Frontal cortex (tissue), 4 donors: ENCODE results near the gene NR5A2. TPM values are rescaled to one million over a fixed set of nuclear protein-coding genes. Genes with fewer than 3 reads are reported as not detected.

Source experiments
- DNase-seq, 2 donors: peaks; one replicate each; pipeline ENCODE4 v3.0.0; 2012; ENCODE audit warnings: low spot score in 2 of 2
- FAIRE-seq: peaks from 2 replicates; lab custom pipeline; 2012; peaks lifted over from hg19 to GRCh38; lab: Jason Lieb, UNC
- total RNA-seq: library from RNA; depleted of rRNA; stranded (reverse); fragments of >200 nt; gene quantifications from one replicate; pipeline ENCODE4 v1.2.3, GENCODE V29; 2014
- donor health status: control.
- donor health status: control.
- donor health status: control.

The NR5A2 gene
- total RNA-seq, 1 donor from 2014 or later: under 0.01 TPM

- FAIRE-seq: no peak
These were observed 126.0 kb downstream of the NR5A2 start for GRCh38 chr1:200153277-200154055.

DNA sequence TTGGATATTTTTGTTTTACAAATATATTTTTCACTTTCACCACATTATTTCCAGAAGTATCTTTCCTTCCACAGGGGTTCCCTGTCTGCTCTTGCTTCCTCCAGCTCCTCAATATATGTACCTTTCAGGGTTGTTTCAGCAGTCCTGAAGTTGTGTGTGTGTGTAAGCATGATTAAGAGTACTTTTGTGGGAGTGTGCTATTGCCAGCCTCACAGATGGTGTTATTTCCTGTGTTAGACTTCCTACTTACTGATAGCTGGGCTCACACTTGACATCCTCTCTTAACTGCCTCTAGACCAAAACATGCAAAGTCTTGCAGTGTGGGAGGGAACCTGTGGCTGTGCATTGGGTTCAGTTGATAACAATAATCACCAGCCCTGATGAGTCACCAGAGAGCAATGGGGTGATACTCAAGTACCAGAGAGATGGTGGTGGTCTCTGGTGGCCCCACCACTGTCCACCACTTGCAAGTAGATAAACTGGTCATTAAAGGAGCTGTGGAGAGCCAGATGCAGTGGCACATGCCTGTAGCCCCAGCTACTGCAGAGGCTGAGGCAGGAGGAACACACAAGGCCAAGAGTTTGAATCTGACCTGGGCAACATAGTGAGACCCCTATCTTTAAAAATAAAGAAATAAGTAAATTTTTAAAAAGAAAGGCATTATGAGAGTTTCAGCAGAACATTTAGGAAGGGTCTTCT, 126.7 kb downstream of the NR5A2 start:
- FAIRE-seq (no peak), DNase-seq (no peak)

More at GRCh38 chr1:200153277-200154055, 126.0 kb downstream of the NR5A2 start:
- DNase-seq: no peak

DNA sequence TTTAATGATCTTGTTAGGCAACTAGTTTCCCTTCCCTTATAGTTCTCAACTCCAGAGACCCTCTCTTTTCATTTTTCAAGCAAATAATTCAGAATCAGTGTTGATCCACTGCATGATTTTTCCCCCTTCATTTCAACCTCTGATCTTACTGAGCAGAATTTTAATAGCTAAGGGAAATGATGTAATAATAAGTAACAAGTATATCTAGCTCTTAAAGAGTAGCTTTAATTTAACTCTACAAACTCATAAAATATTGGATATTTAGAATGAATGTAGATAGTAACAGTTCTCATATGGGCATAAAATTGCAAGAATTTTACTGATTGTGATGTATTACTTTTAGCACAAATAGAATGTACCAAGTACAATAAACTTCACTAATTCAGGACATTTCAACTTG, 130.2 kb downstream of the NR5A2 start:
- no peak for FAIRE-seq
- no peak for DNase-seq

- no peak for DNase-seq
- no peak for FAIRE-seq
These were observed 134.3 kb downstream of the NR5A2 start for GRCh38 chr1:200161801-200162200.

GRCh38 chr1:200162258-200162657, 134.7 kb downstream of the NR5A2 start:
- DNase-seq (no peak), FAIRE-seq (no peak)

- FAIRE-seq (no peak), DNase-seq (no peak)
These were observed 135.4 kb downstream of the NR5A2 start for GRCh38 chr1:200162877-200163276.

DNA sequence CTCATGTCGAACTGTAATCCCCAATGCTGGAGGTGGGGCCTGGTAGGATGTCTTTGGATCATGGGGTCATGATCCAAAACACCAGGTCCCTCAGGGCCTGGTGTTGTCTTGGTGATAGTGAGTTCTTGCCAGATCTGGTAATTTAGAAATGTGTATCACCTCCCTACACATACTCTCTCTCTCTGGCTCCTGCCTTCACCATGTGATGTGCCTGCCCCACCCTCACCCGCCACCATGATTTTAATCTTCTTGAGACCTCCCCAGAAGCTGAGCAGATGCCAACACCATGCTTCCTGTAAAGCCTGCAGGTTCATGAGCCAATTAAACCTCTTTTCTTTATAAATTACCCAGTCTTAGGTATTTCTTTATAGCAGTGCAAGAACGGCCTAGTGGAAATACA, 136.4 kb downstream of the NR5A2 start:
- DNase-seq (no peak), FAIRE-seq (no peak)

DNA sequence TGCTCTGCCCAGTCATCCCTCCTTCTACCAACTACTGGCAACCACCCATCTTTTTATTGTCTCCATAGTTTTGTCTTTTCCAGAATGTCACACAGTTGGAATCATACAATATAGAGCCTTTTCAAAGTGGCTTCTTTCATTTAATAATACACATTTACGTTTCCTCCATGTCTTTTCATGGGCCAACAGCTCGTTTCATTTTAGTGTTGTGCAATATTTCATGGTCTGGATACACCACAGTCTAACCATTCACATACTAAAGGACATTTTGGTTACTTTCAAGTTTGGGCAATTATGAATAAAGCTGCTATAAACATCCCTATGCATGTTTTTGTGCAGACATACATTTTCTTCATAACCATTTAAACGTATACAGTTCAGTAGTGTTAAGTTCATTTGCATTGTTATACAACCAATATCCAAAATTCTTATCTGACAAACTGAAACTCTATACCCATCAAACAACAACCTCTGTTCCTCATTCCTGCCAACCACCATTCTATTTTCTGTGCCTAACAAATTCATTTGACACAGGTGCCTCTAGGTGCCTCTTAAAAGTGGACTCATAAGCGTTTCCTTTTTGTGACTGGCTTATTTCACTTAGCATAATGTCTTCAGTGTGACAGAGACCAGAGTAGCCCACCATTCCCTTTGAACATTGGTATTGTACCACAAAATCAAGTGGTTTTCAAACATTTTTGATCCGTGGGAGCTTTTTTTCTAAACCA, 138.1 kb downstream of the NR5A2 start:
- FAIRE-seq (no peak), DNase-seq (no peak)

- FAIRE-seq (no peak), DNase-seq (no peak)
These were observed 138.9 kb downstream of the NR5A2 start for GRCh38 chr1:200166411-200166810.

DNA sequence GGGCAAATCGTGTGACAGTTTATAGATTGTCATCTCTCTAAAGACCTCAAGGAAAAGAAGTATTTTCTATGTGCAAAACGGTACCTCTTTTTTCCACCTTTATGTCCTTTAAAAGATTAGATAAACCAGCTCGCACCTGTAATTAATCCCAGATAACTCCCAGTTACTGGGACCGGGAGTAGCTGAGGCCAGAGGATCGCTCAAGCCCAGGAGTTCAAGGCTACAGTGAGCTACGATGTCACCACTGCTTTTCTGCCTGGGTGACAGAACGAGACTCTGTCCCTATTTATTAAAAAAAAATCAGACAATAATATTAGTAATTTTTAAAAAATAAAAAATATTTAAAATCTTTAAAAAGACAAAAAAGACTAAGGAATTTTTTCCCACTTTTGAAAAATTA, 141.4 kb downstream of the NR5A2 start:
- FAIRE-seq (no peak), DNase-seq (no peak)

DNA sequence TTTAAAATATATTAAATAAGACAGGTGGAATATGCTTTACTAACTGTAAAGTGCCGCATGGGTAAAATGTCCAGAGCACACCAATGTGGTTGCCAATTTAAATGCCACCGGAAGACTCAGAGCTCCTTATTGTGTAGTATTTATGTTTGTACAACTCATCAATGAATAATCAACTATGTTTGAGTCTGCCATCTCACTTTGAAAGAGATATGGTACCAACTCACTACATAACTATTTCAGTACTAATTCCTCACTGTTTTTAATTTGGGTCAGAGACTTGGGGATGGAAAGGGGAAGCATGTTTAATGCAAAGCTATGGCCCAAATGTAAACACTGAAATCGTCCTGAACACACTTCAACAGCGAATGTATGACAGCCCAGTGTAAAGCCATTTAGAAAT, 144.8 kb downstream of the NR5A2 start:
- FAIRE-seq (no peak), DNase-seq (no peak)

DNA sequence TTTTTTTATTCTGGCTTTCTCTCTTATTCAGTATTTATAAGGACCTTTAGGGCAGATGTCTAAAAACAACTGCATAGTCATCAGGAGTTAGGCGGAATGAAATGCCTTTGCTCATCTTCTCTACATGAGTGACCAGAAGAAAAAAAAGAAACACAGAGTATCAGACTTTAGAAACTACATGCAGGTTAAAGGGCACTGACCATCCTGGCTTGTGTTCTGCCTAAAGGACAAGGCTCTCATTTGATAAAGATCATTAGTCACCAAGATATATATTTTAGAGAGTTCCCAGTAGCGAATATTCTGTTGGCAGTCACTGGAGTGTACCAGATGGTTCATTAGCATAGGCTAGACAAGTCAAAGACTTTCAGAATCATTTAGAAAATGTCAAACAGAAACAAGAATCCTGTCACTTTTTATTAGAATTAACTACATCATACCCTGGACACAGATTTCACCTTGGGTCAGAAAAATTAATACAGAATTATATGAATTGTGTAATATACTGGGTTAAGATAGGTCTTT, 145.6 kb downstream of the NR5A2 start:
- FAIRE-seq (no peak), DNase-seq (no peak)

DNA sequence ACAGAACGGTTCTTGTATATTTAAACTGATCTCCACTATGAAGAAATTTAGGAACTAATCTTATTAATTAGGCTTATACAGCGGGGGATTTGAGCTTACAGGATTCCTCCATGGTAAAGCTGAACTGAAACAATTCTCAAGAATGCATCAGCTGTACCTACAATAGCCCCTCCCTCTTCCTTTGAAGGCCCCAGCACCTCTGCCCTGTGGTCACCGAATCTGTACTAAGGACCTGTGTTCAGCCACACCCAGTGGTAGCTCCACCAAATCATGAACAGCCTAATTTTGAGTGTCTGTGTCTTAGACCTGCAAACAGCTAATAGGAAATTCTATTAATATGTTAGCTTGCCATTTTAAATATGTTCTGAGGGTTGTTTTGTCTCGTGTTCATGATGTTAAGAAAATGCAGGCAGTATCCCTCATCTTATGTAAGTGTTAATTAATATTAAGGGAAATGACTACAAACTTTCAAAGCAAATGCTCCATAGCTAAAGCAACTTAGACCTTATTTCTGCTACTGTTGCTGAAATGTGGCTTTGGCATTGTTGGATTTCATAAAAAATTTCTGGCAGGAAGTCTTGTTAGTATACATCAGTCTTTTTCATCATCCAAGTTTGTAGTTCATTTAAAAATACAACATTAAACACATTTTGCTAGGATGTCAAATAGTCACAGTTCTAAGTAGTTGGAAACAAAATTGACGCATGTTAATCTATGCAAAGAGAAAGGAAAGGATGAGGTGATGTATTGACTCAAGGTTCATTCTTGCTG, 147.2 kb downstream of the NR5A2 start:
- no peak for FAIRE-seq
- DNase-seq: no peak

DNA sequence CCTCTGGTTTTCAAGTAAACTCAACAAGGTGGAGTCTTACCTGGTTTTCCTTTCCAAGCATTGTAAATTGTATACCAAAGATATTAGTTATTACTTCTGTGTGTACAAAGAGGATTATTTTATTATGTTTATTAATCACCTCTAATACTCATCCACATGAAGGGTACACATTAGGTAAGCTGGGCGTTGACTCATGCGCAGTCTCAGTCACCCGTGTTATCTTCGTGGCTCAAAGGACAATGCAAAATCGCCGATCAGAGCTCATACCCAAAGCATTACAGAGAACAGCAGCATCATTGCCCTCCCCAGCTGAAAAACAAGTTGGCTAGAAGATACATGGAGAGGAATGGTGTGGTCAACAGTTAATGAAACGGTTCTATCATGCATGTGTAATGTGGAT, 148.7 kb downstream of the NR5A2 start:
- FAIRE-seq: no peak

DNA sequence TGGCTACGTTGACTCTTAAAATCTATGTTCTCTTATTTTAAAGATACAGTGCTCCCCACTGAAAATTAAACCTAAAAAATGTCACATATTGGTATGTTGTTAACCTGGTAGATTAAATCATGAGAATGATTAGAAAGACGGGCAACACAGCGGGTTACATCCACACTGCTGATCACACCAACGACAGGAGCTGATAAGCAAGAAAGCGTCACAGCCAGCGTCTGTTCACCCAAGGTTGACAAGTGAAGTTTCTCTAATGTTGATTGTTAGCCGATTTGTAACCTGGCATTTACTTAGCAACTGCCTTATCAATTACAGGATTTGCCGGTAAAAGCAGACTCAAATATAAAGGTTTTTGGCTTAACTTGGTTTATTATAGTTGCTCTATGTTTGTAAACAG, 149.3 kb downstream of the NR5A2 start:
- no peak for FAIRE-seq
- DNase-seq: no peak

More for the DNA sequence above, 148.7 kb downstream of the NR5A2 start:
- DNase-seq: no peak

- DNase-seq (no peak), FAIRE-seq (no peak)
These were observed 150.8 kb downstream of the NR5A2 start for GRCh38 chr1:200178340-200178739.

DNA sequence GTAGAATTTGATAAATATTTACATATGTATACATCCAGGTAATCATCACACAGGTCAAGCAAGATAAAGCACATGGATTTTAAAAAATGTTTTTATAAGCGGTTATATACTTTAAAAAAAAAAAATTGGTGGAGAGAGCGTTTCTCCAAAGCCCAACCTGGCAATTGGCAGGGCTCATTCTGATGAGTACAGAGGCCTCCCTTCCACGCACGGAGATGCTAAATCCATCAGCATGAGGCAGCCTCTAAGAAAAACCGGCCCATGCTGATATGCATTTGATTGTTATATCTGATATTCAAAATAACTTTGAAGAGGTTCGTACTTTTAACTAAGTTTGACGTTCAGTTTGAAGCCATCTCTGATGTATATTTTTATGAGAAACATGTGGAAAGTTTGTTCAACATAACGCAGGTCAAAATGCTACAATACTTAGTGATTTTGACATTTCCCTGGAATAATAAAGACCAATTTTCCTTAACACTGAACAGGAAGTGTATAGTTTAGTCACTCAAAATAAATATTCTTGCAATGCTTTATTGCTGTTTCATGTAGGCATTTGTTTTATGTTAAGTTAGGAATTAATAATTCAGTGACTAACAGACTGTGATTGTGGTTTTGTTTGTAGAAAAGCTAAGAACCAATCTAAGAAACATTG, 151.7 kb downstream of the NR5A2 start:
- FAIRE-seq (no peak), DNase-seq (no peak)

- FAIRE-seq: no peak
These were observed 152.3 kb downstream of the NR5A2 start for GRCh38 chr1:200179781-200180160.

GRCh38 chr1:200180821-200181220, 153.3 kb downstream of the NR5A2 start:
- DNase-seq (peak in 1 of 2 donors; percentile 8), FAIRE-seq (no peak)

More at GRCh38 chr1:200179781-200180160, 152.3 kb downstream of the NR5A2 start:
- no peak for DNase-seq
